Stimulated activated CD4-positive, alpha-beta T cell treated with anti-CD3 and anti-CD28 coated beads, Interleukin-2, amount 100 ng/mL, for 4 hours (primary cell): ENCODE measurements around the gene NCAPG2.

Source experiments
- DNase-seq: peaks from one replicate; pipeline ENCODE4 v3.0.0-alpha.2; 2020; ENCODE audit warnings: low read depth

The NCAPG2 gene

DNA sequence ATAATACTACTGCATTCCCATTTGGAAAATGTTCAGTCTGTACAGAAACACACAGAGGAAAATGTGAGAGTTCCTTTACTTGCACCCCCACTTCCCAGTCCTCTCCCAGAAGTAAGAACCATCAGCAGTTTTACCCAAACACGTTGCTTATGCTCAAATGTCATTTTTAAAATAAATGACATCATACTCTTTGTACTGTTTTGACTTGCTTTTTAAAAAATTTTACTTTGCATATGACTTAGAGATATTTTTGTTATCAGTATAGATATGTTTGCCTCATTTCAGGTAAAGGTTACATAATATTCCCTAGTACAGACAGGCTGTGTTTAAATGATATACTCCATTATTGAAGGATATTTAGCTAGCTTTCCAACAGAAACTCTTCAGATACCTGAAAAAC lies 103.5 kb downstream of the NCAPG2 start:
- no peak for DNase-seq

DNA sequence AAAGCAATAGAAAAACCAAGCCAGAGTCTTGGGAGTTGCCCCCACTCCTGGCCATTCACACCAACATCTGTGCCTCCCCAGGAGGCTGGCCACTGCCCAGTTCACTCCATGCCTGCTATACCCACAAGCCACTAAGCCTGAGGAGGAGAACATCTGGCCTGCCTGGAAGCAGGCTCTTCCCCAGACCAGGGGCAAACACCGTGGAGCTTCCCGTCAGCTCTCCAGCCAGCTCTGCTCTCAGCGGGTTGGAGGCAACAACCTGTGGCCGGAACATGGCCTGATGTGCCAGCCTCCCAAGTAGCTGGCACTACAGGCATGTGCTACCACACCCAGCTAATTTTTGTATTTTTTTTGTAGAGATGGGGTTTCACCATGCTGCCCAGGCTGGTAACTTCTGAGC lies 107.9 kb downstream of the NCAPG2 start:
- no peak for DNase-seq

DNA sequence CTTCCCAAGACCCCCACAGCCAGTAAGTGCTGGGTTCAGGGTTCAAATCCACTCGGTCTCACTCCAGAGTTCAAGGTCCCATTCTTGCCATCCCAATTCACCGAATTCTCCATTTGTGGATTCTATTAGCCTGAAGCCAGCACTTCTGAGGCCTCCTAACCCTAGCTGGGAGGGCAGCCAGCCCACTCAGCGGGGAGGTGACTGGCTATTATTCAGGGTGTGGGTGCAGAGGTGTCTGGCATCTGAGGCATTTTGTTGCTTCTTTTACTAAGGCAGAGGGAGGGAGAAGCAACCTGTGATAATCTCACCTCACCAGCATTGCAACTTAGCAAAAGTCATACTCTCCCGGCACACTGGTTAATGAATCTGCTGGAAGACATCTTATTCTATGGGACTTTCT lies 108.3 kb downstream of the NCAPG2 start:
- DNase-seq: no peak

DNA sequence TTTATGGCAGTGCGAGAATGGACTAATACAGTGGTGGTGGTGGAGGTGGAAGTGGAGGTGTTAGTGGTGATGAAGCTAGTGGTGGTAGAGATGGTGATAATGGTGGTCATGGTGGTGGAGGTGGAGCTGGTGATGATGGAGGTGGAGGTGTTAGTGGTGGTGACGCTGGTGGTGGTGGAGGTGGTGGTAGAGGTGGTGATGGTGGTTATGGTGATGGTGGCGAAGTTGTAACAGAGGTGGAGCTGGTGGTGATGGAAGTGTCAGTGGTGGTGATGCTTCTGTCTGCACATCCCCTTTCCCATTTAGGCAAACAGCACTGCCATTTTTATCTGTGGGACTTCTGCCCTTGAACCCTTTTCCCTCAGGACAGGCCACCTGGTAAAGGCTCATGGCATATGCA lies 109.5 kb downstream of the NCAPG2 start:
- DNase-seq: no peak

DNA sequence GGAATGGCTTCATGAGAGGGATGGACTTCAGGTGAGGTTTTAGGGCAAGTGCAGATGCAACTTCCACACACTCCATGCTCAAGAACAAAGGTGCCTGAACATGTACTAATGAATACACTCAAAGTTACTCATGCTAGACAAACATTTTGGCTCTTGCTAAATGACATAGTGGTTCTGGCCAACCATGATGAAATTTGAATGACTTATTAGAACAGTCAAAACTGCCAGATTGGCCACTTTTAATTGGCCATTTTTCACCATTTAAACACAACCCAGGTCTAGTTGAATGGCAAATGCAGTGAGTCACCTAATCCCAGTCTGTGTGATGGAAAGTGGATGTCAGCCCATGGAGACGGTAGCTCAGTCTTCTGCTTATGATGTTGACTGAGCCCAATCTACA lies 112.1 kb downstream of the NCAPG2 start:
- DNase-seq: no peak

DNA sequence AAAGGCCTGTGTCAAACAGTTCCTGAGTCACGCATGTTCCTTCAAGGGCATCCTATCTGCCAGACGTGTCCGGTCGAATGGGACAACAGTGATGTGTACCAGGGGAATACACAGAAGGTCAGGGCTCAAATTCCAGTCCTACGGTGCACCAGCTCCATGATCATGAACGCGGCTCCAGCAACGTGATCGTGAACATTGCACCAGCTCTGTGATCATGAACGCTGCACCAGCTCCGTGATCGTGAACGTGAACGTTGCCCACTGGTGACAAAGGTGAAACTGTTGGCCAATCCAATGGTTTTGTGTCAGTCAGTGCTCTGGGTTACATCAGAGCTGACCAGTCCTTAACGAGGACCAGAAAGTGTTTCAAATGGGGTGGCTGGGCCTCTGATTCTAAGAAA lies 112.7 kb downstream of the NCAPG2 start:
- DNase-seq: no peak

DNA sequence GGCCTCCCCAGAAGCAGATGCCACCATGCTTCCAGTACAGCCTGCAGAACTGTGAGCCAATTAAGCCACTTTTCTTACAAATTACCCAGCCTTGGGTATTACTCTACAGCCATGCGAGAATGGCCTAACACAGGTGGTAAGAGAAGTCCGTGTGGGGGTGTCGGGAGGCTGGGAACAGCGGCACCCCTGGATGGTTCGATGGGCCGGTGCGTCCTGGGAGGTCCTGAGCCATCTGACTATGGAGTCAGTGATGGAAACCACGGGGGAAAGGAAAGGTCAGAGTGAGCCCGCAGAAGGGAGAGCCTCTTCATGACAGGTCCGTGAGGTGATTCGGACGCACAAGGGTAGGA lies 114.4 kb downstream of the NCAPG2 start:
- DNase-seq: no peak

DNA sequence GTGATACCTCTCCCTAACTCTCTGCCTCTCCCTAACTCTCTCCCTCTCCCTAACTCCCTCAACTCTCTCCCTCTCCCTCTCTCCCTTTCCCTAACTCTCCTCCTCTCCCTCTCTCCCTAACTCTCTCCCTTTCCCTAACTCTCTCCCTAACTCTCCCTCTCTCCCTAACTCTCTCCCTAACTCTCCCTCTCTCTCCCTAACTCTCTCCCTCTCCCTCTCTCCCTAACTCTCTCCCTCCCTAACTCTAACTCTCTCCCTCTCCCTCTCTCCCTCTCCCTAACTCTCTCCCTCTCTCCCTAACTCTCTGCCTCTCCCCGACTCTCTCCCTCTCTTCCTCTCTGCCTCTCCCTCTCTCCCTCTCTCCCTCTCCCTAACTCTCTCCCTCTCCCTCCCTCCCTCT lies 115.0 kb downstream of the NCAPG2 start:
- DNase-seq: no peak

DNA sequence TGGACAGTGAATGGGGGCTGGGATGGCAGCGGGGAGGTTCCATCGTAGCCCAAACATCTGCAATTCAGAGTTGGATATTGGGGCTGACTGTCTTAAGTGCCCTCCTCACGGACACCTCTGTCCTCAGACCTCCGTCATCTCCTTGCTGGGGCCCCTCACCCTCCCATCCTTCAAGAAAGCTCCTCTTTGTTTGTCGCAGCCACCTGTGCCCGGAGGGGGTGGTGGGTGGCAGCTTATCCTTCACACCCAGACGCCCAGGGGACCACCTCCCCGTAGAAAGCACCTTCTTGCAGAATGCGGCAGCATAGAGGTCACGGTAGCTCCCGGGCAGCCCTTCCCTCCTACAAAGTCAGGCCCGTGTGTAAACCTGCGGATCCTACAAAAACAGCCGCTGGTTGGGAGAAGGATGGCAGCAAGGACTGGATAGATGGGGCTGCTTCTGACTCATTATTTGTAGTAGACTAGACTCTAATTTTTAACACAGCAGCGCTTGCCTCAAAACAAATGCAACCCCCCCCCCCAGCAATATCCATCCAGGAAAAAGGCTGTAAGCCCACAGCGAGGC lies 115.6 kb downstream of the NCAPG2 start:
- no peak for DNase-seq

DNA sequence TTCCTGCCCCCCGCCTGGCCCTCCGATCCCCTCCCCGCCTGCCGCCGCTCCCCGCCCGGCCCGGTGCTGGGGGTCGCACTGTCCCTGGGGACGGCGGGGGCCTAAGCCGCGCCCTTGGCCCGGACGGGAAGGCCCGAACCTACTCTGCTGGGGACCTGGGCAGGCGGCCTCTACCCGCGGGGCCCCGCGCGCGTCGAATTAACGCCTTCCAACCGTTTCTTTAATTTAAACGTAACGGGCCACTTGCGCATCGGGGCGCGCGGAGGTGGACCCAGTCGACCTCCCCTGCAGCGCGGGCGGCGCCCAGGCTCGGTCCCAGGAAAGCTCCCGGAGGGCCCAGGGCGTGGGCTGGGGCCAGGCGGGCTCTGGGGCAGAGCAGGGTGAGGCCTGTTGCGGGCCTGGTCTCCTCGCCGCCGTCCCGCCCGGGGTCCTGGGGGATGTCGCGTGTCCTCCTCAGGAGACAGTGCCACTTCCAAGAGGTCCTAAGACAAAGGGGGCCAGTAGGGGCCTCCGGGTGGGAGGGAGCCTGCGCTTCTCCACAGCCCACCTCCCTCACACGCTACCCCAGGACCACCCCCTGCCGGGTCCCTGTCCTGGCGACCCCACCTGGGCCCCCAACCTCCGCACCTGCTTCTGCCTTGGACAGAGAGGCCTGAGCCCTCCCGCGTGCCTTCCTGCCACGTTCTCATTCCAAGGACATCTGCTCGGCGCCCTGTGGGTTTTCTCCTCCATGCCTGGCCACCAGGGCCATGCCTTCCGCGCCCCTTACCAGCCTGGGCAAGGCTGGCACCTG lies 116.3 kb downstream of the NCAPG2 start:
- no peak for DNase-seq

DNA sequence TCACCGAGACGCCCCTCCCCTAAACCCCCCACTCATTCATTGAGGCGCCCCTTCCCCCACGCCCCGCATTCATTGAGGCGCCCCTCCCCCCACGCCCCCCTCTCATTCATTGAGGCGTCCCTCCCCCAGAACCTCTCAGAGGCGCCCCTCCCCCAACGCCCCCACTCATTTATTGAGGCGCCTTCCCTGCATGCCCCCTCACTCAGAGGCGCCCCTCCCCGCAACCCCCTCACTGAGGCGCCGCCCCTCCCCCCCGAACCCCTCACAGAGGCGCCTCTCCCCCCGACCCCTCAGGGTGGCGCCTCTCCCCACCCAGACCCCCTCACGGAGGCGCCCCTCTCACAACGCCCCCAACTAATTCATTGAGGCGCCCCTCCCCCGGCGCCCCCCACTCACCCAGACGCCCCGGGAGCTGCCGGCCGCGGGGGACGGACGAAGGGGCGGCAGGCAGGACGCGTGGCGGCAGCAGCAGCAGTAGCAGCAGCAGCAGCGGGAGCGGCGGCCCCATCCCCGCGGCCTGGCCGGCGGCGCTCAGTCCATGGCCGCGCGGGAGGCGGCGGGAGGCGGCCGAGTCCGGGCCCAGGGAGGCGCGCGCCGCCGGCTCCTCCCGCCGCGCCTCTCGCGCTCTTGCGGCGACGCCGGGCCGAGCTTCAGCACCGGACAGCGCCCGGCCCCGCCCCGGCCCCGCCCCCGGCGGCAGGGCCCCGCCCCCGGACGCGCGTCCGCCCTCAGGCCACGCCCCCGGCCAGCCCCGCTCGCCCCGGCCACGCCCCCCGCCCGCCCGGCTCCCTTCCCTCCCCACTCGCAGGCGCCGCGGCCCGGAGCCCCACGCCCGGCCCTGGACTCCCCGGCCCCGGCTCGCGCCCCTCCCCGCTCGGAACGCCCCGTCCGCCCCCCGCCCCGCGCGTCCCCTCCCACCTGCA lies 117.2 kb downstream of the NCAPG2 start, which contains the start of gene PTPRN2:
PTPRN2 (minus strand) TSS at position 662 of the 923 bp plus-strand sequence.
- peak; percentile 22 for DNase-seq

DNA sequence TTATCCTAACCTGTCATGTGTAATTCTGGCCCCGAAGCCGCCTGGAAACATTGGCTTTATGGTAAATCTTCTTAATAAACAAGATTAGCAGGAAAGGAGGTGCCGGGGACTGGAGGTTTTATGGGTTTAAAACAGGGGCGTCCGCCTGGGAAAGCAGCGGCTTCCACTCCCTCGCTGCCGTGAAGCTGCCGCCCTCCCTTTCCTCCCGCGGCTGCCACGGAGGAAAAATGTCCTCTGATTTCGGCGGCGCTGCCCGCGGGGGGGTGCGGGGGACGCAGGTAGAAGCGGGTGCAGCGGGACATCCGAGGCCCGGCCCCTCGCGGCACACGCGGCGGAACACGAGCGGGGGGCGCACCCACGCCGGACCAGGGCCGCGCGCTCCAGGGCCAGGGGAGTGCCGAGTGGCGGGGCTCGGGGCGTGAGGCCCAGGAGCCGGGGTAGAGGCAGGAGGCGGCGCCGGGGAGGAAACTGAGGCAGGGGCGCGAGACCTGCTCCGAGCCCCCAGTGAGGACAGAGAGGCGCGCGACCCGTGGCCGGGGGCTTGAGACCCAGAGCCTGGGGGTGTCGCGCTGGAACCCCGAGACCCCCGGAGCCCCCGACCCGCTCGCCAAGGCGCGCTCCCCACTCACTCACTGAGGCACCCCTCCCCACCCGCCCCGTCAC lies 118.0 kb downstream of the NCAPG2 start:
- no peak for DNase-seq

DNA sequence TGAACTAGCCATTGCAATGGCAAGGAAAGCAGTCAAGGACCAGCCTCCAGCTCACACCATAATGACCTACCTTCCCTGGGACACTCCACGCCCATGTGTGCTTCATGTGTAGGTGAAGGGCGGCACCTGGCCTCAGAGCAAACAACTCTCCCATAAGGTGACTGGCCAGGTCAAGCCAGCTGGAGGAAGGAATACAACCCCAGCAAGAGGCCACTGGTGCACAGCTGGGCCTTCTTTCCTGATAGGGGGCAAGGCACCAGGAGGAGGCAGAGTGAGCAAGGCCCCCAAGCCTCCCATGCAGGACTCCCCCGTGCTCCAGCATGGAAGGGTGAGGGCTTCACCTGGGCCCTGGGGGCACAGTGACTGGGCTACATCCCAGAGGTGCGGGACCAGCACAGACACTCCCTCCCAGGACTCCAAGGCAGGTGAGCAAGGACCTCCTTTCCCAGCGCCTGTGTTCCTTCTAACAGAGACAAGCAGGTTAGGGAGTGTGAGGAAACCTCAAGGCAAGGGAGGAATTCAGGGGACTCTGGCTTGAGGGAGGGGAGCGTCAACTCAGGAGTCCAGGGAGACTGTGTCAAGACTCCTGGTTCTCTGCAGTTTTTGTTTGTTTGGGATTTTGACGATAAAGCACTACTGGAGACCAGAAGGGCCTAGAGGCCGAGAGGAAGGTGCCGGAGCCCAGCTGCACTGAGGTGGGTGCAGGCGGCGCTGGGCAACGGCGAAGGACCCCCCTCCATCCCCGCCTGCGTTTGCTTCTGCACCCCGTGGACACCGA lies 118.7 kb downstream of the NCAPG2 start:
- DNase-seq: no peak

DNA sequence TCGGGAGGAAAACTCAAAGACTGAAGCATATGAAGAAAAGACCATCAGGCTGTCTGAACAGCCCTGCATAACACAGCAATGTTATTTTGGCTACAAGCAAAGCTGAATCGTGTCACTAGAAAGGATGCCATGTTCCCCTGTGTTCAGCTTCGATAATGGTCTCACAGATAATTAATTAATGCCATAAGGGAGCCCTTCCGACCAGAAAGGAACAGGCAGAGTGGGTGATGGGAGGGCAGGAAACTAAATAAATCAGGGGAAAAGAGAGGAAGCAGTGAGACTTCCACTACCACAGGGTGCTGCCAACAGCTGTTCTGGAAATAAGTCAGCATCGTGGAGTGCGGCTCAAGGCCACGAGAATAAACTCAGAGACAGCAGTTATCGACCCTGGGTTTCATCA lies 120.2 kb downstream of the NCAPG2 start:
- DNase-seq: no peak

DNA sequence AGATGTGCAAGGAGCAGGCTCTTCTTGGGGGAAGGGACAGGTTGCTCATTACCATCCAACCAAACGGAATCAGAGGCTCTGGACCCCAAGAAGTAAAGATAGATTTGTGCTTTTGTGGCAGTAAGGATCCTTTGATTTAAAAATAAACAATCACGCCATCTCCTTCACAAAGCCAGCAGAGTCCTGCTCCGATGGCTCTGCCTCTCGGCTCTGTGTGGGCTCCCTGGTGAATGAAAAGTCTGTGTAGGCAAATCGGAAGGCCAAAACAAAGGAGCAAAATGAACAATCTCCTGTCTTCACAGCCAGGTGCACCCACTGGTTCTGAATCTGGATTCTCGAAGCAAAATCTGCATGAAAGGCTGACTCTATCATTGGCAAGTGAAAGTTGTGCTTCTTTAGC lies 120.8 kb downstream of the NCAPG2 start:
- no peak for DNase-seq

DNA sequence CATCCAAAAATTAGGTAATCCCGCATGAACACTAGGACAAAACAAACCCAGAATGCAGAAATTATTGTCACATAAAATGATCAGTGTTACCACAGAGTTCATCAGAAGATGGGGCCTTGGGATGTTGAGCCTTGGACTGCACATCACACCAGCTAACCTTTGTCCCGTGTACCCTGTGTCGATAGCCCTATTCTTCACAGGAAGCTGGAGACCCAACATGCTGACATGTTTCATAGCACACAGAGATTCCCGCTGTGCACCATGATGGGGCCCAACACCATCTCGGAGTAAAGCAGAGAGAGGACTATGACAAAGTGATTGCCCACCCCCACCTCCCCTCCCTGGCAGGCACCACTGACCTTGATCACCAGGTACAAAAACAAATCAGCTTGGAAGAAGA lies 121.5 kb downstream of the NCAPG2 start:
- DNase-seq: no peak

DNA sequence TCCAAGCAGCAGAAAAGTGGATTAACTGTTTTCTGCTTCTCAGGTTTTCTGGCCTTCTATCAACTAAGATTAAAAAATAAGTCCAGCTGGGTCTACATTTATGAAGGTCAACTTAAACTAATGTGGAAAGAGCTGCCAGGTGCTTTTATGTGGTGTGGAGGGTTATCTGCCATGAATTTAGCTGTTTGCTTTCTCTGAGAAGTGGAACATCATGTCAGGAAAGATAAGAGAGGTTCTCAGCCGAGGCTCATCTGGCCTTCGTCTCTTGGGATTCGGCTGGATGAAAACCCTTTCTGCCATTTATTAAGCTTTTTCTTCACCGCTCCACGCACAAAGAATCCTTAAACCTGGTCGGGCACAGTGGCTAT lies 122.5 kb downstream of the NCAPG2 start:
- DNase-seq: no peak

DNA sequence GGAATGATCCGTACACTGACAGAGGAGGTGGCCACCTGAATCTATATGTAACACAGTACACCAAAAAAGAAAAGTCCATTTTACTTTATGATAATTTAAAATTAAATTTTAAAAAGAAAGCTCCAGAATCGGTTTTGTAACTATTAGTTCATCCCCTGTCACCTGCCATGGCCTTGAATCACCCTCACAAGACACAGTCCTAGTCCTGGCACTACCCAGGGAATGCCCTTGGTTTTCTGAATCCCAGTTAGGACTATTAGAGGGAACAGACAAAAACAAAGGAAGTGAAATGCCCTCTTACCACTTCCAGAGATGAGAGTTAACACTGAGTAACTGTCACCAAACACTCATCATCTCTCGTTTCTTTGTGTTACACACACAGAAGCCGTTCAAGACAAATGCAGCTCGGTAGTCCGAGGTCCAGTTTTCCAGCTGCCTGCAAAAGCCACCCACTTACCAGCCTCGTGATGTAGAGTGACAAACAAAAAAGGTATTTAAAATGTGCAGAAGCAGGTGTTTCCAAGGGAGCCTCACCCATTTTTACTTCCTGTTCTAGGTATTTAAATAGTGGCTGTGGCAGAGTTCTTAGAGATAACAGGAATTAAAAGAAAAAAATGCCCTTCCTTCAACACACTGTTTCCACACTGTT lies 123.0 kb downstream of the NCAPG2 start:
- DNase-seq: no peak
